PC-3 (cell line): ENCODE data around the gene DCLK1. TPM values are rescaled to one million over a fixed set of nuclear protein-coding genes. Genes with fewer than 3 reads are reported as not detected.

Experiments
- ATAC-seq: fragments of 200-7000 bp; cut with Tn5 transposase; 2 replicates; pipeline ENCODE4 v1.9.1; 2020; ENCODE audit warnings: mild to moderate bottlenecking, moderate library complexity
- BruUV-seq: library from RNA; stranded (reverse); fragments of 400-500 nt; replicated peaks from 2 replicates; lab custom pipeline; 2021; lab: Mats Ljungman, UMichigan
- CTCF ChIA-PET: fragments of 300-600 bp; sonication (Branson Sonifier 250); formaldehyde crosslinking; loops from one replicate; lab custom pipeline; 2022; ENCODE audit warnings: antibody characterized with exemption; lab: Charles Lee
- POLR2A ChIA-PET: fragments of 300-600 bp; sonication (Branson Sonifier 250); formaldehyde crosslinking; loops from one replicate; lab custom pipeline; 2022; ENCODE audit warnings: antibody characterized with exemption; ENCODE audit not compliant: unreplicated experiment; lab: Charles Lee
- DNase-seq: peaks from one replicate; pipeline ENCODE4 v3.0.0-alpha.2; 2015
- H2AFZ ChIP-seq: fragments of 300-600 bp; sonication (generic); 2 replicates; pipeline ENCODE4 v1.6.0; 2016; ENCODE audit warnings: antibody characterized with exemption, low read length
- H3F3A ChIP-seq: fragments of 300-600 bp; sonication (generic); one replicate; pipeline ENCODE4 v1.6.0; 2017; ENCODE audit warnings: antibody characterized with exemption, low read length, control low read depth, mild to moderate bottlenecking; ENCODE audit not compliant: unreplicated experiment
- H3K27ac ChIP-seq: fragments of 300-600 bp; sonication (generic); 2 replicates; pipeline ENCODE4 v1.5.1; 2016; ENCODE audit warnings: mild to moderate bottlenecking, low read length
- H3K27me3 ChIP-seq: fragments of 300-600 bp; sonication (generic); 2 replicates; pipeline ENCODE4 v1.6.1; 2016; ENCODE audit warnings: low read length, mixed read lengths
- H3K36me3 ChIP-seq: fragments of 300-600 bp; sonication (generic); 2 replicates; pipeline ENCODE4 v1.6.1; 2016; ENCODE audit warnings: low read depth, mixed run types, low read length, mixed read lengths
- H3K4me1 ChIP-seq: fragments of 300-600 bp; sonication (generic); 2 replicates; pipeline ENCODE4 v1.5.1; 2016; ENCODE audit warnings: low read length; ENCODE audit not compliant: insufficient read depth
- H3K4me2 ChIP-seq: fragments of 300-600 bp; sonication (generic); 2 replicates; pipeline ENCODE4 v1.6.0; 2016; ENCODE audit warnings: low read length
- H3K4me3 ChIP-seq: fragments of 300-600 bp; sonication (generic); 2 replicates; pipeline ENCODE4 v1.5.1; 2016; ENCODE audit warnings: mild to moderate bottlenecking, low read length, mixed read lengths
- H3K79me2 ChIP-seq: fragments of 300-600 bp; sonication (generic); 2 replicates; pipeline ENCODE4 v1.6.1; 2017; ENCODE audit warnings: low read length, mixed read lengths
- H3K9ac ChIP-seq: fragments of 300-600 bp; sonication (generic); 2 replicates; pipeline ENCODE4 v1.6.0; 2016; ENCODE audit warnings: mild to moderate bottlenecking, low read length
- H3K9me2 ChIP-seq: fragments of 300-600 bp; sonication (generic); replicated peaks from 2 replicates; pipeline ENCODE4 v1.6.1; 2016; ENCODE audit warnings: mixed run types, low read length, mixed read lengths
- H3K9me3 ChIP-seq: fragments of 300-600 bp; sonication (generic); 2 replicates; pipeline ENCODE4 v1.6.1; 2016; ENCODE audit warnings: low read length, mixed read lengths
- H4K20me1 ChIP-seq: fragments of 300-600 bp; sonication (generic); 2 replicates; pipeline ENCODE4 v1.6.1; 2016; ENCODE audit warnings: low read length, mixed read lengths
- CTCF ChIP-seq: fragments of 300-600 bp; sonication (generic); conservative IDR thresholded peaks from 2 replicates; pipeline ENCODE4 v1.5.1; 2017; ENCODE audit warnings: antibody characterized with exemption, low read depth, mild to moderate bottlenecking, low read length
- EZH2 ChIP-seq: fragments of 300-600 bp; sonication (generic); IDR thresholded peaks from one replicate; pipeline ENCODE4 v1.6.1; 2017; ENCODE audit warnings: antibody characterized with exemption, mild to moderate bottlenecking, low read length; ENCODE audit not compliant: unreplicated experiment
- EZH2phosphoT487 ChIP-seq: fragments of 300-600 bp; sonication (generic); IDR thresholded peaks from 2 replicates; pipeline ENCODE4 v1.6.1; 2018; ENCODE audit warnings: mild to moderate bottlenecking, antibody characterized with exemption, low read length, borderline replicate concordance
- intact Hi-C: fragments of 100-400 bp; cut with micrococcal nuclease; formaldehyde crosslinking; loops from 2 replicates; pipeline ENCODE4 v1.9.0; 2023
- total RNA-seq: library from RNA; depleted of rRNA; stranded (reverse); fragments of >200 nt; gene quantifications from 2 replicates; pipeline ENCODE4 v1.2.3, GENCODE V29; 2014

DCLK1 gene
- total RNA-seq, 1 experiment from 2014 or later, result not detected

GRCh38 chr13:35947315-35947714, 183.9 kb downstream of the DCLK1 start:
- no peaks in the 10 kb centered on the region for H3K36me3 ChIP-seq
- H3K4me1 ChIP-seq, result no peaks in the 10 kb centered on the region
- ChIA-PET CTCF (no interaction called here), POLR2A (no interaction called here)
- no peak overlapping the region for H3K4me2 ChIP-seq
- no peaks in the 10 kb centered on the region for H3K79me2 ChIP-seq
- H4K20me1 ChIP-seq, result no peaks in the 10 kb centered on the region
- H3F3A ChIP-seq, result no peaks in the 10 kb centered on the region
- no peak overlapping the region for H3K9ac ChIP-seq
- intact Hi-C loops, result no loop called here
- no peaks in the 10 kb centered on the region for H3K27me3 ChIP-seq
- DNase-seq (no peak), ATAC-seq (no peak)
- no peak for TF ChIP-seq CTCF
- H3K9me2 ChIP-seq, result no peaks in the 10 kb centered on the region
- no peaks in the 10 kb centered on the region for H3K9me3 ChIP-seq
- H2AFZ ChIP-seq, result no peak overlapping the region
- no TSS peak for BruUV-seq
- no peak overlapping the region for H3K4me3 ChIP-seq
- no peak overlapping the region for H3K27ac ChIP-seq

- no peaks in the 10 kb centered on the region for H3K79me2 ChIP-seq
- no peaks in the 10 kb centered on the region for H3K36me3 ChIP-seq
- no peaks in the 10 kb centered on the region for H3K9me3 ChIP-seq
- H3K27ac ChIP-seq, result no peak overlapping the region
- BruUV-seq, result no TSS peak
- H3K4me1 ChIP-seq, result no peaks in the 10 kb centered on the region
- TF ChIP-seq EZH2, result no peak
- TF ChIP-seq CTCF, result no peak
- no peak for TF ChIP-seq EZH2phosphoT487
- no peak overlapping the region for H3K4me2 ChIP-seq
- CTCF ChIA-PET, result no interaction called here
- H4K20me1 ChIP-seq, result no peaks in the 10 kb centered on the region
- no peaks in the 10 kb centered on the region for H3F3A ChIP-seq
- POLR2A ChIA-PET, result no interaction called here
- H3K9me2 ChIP-seq, result no peaks in the 10 kb centered on the region
- intact Hi-C loops, result no loop called here
- no peak overlapping the region for H3K9ac ChIP-seq
- no peaks in the 10 kb centered on the region for H3K27me3 ChIP-seq
- H2AFZ ChIP-seq, result no peak overlapping the region
- DNase-seq (no peak), ATAC-seq (no peak)
- no peak overlapping the region for H3K4me3 ChIP-seq
These were observed 185.8 kb downstream of the DCLK1 start for GRCh38 chr13:35945368-35945767.

GRCh38 chr13:35941374-35941773, 189.8 kb downstream of the DCLK1 start:
- H3K9ac ChIP-seq, result no peak overlapping the region
- no peak overlapping the region for H3K27ac ChIP-seq
- no peaks in the 10 kb centered on the region for H3K9me2 ChIP-seq
- no peaks in the 10 kb centered on the region for H3F3A ChIP-seq
- H3K36me3 ChIP-seq, result no peaks in the 10 kb centered on the region
- H3K4me1 ChIP-seq, result no peaks in the 10 kb centered on the region
- no TSS peak for BruUV-seq
- ChIA-PET CTCF (no interaction called here), POLR2A (no interaction called here)
- DNase-seq, result no peak
- no peaks in the 10 kb centered on the region for H3K9me3 ChIP-seq
- no peaks in the 10 kb centered on the region for H4K20me1 ChIP-seq
- TF ChIP-seq CTCF (no peak), EZH2phosphoT487 (no peak), EZH2 (no peak)
- intact Hi-C loops, result no loop called here
- H3K27me3 ChIP-seq, result no peaks in the 10 kb centered on the region
- H2AFZ ChIP-seq, result no peak overlapping the region
- no peak overlapping the region for H3K4me2 ChIP-seq
- no peak overlapping the region for H3K4me3 ChIP-seq
- no peaks in the 10 kb centered on the region for H3K79me2 ChIP-seq
- no peak for ATAC-seq
